ENCODE results near the gene TAS1R1.
"Not testable (repeated sequence)": the region's sequence is repeated elsewhere in the genome, so short reads cannot be mapped to it uniquely, and the experiment has no call there.

Gene TAS1R1

GRCh38 chr1:6591222-6591621 is 36.1 kb downstream of the TAS1R1 start:
- no peak for DNase-seq (ENCODE audit: low read depth)

DNA sequence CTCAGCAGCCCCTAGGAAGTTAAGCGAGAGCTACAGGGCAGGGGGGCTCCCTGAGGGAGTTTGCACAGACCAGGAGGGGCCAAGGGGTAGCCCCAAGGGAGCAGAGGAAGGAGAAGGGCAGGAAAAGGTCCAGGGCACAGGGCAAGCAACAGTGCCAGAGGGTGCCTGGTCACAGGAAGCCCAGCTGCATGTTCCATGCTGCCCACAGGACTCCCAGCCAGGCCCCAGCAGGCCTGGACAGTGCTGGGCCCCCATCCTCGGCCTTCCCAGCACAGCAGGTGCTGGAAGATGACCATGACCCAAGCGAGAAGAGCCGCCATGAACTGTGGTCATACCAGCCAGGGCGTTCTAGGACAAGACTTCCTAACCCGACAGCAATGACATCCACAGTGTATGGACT is 36.5 kb downstream of the TAS1R1 start:
- DNase-seq (ENCODE audit: low read depth) = no peak

GRCh38 chr1:6592441-6592840 is 37.3 kb downstream of the TAS1R1 start:
- no peak for DNase-seq (ENCODE audit: low read depth)

DNA sequence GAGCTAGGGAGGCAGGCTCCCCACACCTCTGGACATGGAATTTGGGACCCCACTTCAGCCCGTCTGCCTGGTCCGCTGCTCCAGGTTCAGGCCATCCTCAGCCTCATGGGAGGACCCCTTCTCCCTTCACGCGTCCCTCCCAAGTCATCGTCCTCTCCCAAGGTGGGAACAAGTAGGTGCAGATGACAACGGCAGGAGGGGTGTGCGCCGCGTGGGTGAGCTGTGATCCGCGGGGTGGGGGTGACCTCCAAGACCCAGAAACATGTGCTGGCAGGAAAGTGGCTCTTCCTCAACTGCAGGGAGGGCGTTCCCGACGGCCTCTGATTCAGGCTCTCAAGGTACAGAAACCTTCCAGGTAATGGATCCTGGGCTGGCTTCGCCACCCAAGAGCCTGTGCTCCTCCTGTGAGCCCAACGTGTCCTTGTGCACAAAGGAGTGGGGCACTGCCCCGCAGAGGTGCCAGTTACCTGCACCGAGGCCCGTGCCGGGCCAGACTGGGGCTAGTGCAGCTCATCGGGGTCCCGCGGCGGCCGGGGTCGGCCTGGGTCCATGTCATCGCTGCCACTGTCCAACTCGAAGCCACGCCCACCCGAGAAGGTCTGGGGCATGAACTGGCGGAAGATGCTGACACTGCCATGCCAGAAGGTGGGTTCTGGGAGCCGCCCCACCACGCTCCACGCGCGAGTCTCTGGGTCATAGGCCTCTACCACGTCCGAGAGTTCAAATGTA is 37.9 kb downstream of the TAS1R1 start:
- no peak for DNase-seq (ENCODE audit: low read depth)

GRCh38 chr1:6593810-6594209 is 38.7 kb downstream of the TAS1R1 start:
- DNase-seq (ENCODE audit: low read depth) = no peak

- no peak for DNase-seq (ENCODE audit: low read depth)
Observed at GRCh38 chr1:6594977-6595740, 40.1 kb downstream of the TAS1R1 start.

GRCh38 chr1:6596351-6596750 is 41.2 kb downstream of the TAS1R1 start:
- DNase-seq (ENCODE audit: low read depth) = no peak

GRCh38 chr1:6596886-6597776 is 42.0 kb downstream of the TAS1R1 start:
- no peak for DNase-seq (ENCODE audit: low read depth)

GRCh38 chr1:6597777-6598131 is 42.6 kb downstream of the TAS1R1 start:
- no peak for DNase-seq (ENCODE audit: low read depth)

- DNase-seq (ENCODE audit: low read depth) = peak; percentile 47
Observed at GRCh38 chr1:6599141-6599975, 44.3 kb downstream of the TAS1R1 start.

GRCh38 chr1:6599991-6600390 is 44.9 kb downstream of the TAS1R1 start:
- DNase-seq (ENCODE audit: low read depth) = not testable (repeated sequence)

GRCh38 chr1:6600410-6601048 is 45.4 kb downstream of the TAS1R1 start:
- DNase-seq (ENCODE audit: low read depth) = no peak

GRCh38 chr1:6601049-6601922 is 46.2 kb downstream of the TAS1R1 start:
- peak; percentile 77 for DNase-seq (ENCODE audit: low read depth)

GRCh38 chr1:6601923-6602668 is 47.0 kb downstream of the TAS1R1 start:
- DNase-seq (ENCODE audit: low read depth) = peak; percentile 23

DNA sequence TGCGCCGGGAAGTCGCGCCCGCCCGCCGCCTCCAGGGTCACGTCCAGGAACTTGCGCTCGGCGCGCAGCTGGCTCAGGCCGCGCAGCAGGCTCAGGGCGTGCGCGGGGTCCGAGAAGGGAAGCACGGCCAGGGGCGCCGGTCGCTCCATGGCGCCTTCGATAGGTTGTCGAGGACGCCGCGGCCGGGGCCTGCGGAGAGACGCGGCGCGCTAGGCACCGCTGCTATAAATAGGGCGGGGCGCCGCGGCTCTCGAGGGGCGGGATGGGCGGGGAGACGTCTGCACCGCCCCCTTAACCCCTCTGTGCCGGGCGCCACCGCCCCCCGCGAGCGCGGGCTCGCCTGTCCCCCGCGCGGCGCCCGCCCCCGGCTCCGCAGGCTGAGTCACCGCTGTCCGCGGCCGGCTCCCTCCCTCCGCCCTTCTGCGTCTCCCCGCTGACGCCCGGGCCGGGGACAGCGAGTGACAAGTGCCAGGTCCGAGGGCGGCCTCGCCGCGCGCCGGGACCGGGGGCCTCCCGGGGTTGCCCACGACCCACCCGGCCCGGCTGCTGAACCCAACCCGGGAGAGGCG is 47.6 kb downstream of the TAS1R1 start, which contains the start of gene KLHL21:
Gene KLHL21 (minus strand): TSS at position 201 of the 569 bp plus-strand sequence. CDS start 52 bp downstream, at position 149.
- DNase-seq (ENCODE audit: low read depth) = peak; percentile 87

GRCh38 chr1:6603238-6603914 is 48.3 kb downstream of the TAS1R1 start:
- DNase-seq (ENCODE audit: low read depth) = peak; percentile 37

- no peak for DNase-seq (ENCODE audit: low read depth)
Observed at GRCh38 chr1:6603915-6604558, 48.9 kb downstream of the TAS1R1 start.
